Ovary (tissue), 3 donors: Measurements from ENCODE around the gene PHOX2A.

Source experiments
- CTCF ChIP-seq, 3 donors: fragments of 450-650 bp in 2 of 3; fragments of 200-600 bp in 1 of 3; IDR thresholded peaks; one replicate each; pipeline versions ENCODE4 v1.5.1 to v1.8.0; 2016 to 2022; ENCODE audit warnings: antibody characterized with exemption in 3 of 3, mild to moderate bottlenecking in 1 of 3
- EP300 ChIP-seq: sonication (generic); formaldehyde crosslinking; IDR thresholded peaks from one replicate; pipeline ENCODE4 v1.6.1; 2017; ENCODE audit warnings: antibody characterized with exemption
- POLR2A ChIP-seq: fragments of 450-650 bp; IDR thresholded peaks from one replicate; pipeline ENCODE4 v1.6.1; 2017; ENCODE audit warnings: antibody characterized with exemption, mild to moderate bottlenecking, moderate library complexity
- donor health status: DM: no; HTN: no; CAD: no.

DNA sequence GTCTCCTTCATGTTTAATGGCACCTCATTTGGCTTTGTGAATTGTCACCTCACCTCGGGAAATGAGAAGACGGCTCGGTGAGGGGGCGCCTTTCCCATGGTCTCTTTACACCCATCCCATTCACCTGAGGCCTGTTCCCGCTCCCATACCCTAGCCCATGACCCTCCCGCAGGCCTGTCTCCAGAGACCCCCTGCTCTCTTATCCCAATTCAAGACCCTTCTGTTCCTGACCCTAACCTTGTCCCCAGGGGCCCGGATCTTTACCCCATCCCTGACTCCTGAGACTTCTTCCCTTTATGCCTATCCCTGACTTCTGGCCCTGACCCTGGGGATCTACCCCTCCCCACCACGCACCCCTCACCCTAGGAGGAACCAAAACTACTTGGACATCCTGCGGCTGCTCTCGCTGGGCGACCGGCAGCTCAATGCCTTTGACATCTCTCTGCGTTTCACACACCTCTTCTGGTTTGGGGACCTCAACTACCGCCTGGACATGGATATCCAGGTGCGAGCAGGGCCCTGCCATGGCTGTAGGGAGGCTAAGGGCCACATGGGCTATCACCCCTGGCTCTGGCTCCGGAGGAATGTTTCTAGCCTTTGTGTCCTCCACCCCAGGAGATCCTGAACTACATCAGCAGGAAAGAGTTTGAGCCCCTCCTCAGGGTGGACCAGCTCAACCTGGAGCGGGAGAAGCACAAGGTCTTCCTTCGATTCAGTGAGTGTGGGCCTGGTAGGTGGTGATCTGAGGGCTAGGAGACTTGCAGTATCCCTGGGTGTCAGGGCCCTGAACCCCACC lies 11.5 kb downstream of the PHOX2A start:
- TF ChIP-seq CTCF (IDR thresholded peaks at IDR 0.05) (no peak), EP300 (no peak), POLR2A (no peak)
